DLD1 (cell line): ENCODE measurements around the gene HS3ST1.
"Not testable (repeated sequence)": the region's sequence is repeated elsewhere in the genome, so short reads cannot be mapped to it uniquely, and the experiment has no call there.

ENCODE experiments used
- in situ Hi-C: cut with HindIII; loops from 2 replicates; pipeline ENCODE4 v1.10.0; 2017; ENCODE audit warnings: low sequenced_read_pairs

The HS3ST1 gene

GRCh38 chr4:11407551-11407950, 21.1 kb downstream of the HS3ST1 start:
- in situ Hi-C loops = no loop called here

GRCh38 chr4:11404431-11404830, 24.3 kb downstream of the HS3ST1 start:
- in situ Hi-C loops = no loop called here

- in situ Hi-C loops = no loop called here
Measured at GRCh38 chr4:11402192-11402591, 26.5 kb downstream of the HS3ST1 start.

- in situ Hi-C loops = no loop called here
Measured at GRCh38 chr4:11399461-11399971, 29.2 kb downstream of the HS3ST1 start.

- in situ Hi-C loops = no loop called here
Measured at GRCh38 chr4:11397819-11398610, 30.7 kb downstream of the HS3ST1 start.

- in situ Hi-C loops = no loop called here
Measured at GRCh38 chr4:11397146-11397545, 31.5 kb downstream of the HS3ST1 start.

GRCh38 chr4:11393551-11393950, 35.1 kb downstream of the HS3ST1 start:
- in situ Hi-C loops = no loop called here

- in situ Hi-C loops = not testable (repeated sequence)
Measured at GRCh38 chr4:11384072-11384471, 44.6 kb downstream of the HS3ST1 start.

GRCh38 chr4:11376571-11376970, 52.1 kb downstream of the HS3ST1 start:
- in situ Hi-C loops = no loop called here

- in situ Hi-C loops = no loop called here
Measured at GRCh38 chr4:11376146-11376545, 52.5 kb downstream of the HS3ST1 start.

GRCh38 chr4:11368701-11369115, 60.0 kb downstream of the HS3ST1 start:
- in situ Hi-C loops = no loop called here

- in situ Hi-C loops = no loop called here
Measured at GRCh38 chr4:11367371-11367770, 61.3 kb downstream of the HS3ST1 start.

GRCh38 chr4:11366859-11367258, 61.8 kb downstream of the HS3ST1 start:
- in situ Hi-C loops = no loop called here

GRCh38 chr4:11365039-11365438, 63.7 kb downstream of the HS3ST1 start:
- in situ Hi-C loops = no loop called here

- in situ Hi-C loops = no loop called here
Measured at GRCh38 chr4:11359591-11359990, 69.1 kb downstream of the HS3ST1 start.

- in situ Hi-C loops = no loop called here
Measured at GRCh38 chr4:11355226-11355625, 73.5 kb downstream of the HS3ST1 start.

- in situ Hi-C loops = no loop called here
Measured at GRCh38 chr4:11354531-11354930, 74.2 kb downstream of the HS3ST1 start.

- in situ Hi-C loops = loop anchor here (25.0 kb wide), 1 partner anchor 136 kb away; no protein-coding TSS in a partner anchor
Measured at GRCh38 chr4:11348449-11349088, 80.1 kb downstream of the HS3ST1 start.

GRCh38 chr4:11344916-11345315, 83.8 kb downstream of the HS3ST1 start:
- in situ Hi-C loops = loop anchor here (25.0 kb wide), 1 partner anchor 133 kb away; no protein-coding TSS in a partner anchor

- in situ Hi-C loops = loop anchor here (25.0 kb wide), 1 partner anchor 131 kb away; no protein-coding TSS in a partner anchor
Measured at GRCh38 chr4:11343536-11343935, 85.2 kb downstream of the HS3ST1 start.
